A673 (cell line): ENCODE measurements around the gene ALKBH2. TPM values are rescaled to one million over a fixed set of nuclear protein-coding genes. Genes with fewer than 3 reads are reported as not detected.
A peak's percentile ranks its signal among the peaks of the same experiment; 100 is the strongest.

Experiments
- BruUV-seq: library from RNA; stranded (reverse); fragments of 400-500 nt; replicated peaks from 2 replicates; lab custom pipeline; 2021; lab: Mats Ljungman, UMichigan
- CTCF ChIA-PET: fragments of 300-600 bp; sonication (Branson Sonifier 250); formaldehyde crosslinking; loops from one replicate; lab custom pipeline; 2022; ENCODE audit warnings: antibody characterized with exemption; lab: Charles Lee
- POLR2A ChIA-PET: fragments of 300-600 bp; sonication (Branson Sonifier 250); formaldehyde crosslinking; loops from one replicate; lab custom pipeline; 2022; ENCODE audit warnings: antibody characterized with exemption; ENCODE audit not compliant: low non-redundant PET; lab: Charles Lee
- DNase-seq: peaks from one replicate; pipeline ENCODE4 v3.0.0-alpha.2; 2015; ENCODE audit warnings: low spot score
- H3K27ac ChIP-seq: fragments of 200-600 bp; sonication (generic); 2 replicates; pipeline ENCODE4 v1.5.1; 2016; ENCODE audit warnings: mixed run types, low read depth, mild to moderate bottlenecking, mixed read lengths, antibody characterized with exemption, low read length; ENCODE audit not compliant: poor library complexity, severe bottlenecking
- H3K27me3 ChIP-seq: fragments of 200-600 bp; sonication (generic); replicated peaks from 2 replicates; pipeline ENCODE4 v1.6.1; 2017; ENCODE audit warnings: mixed run types, low read depth, mild to moderate bottlenecking, mixed read lengths, antibody characterized with exemption, low read length; ENCODE audit not compliant: insufficient read depth, poor library complexity
- H3K36me3 ChIP-seq: fragments of 200-600 bp; sonication (generic); 2 replicates; pipeline ENCODE4 v1.6.1; 2016; ENCODE audit warnings: mixed run types, mild to moderate bottlenecking, mixed read lengths, antibody characterized with exemption, low read length; ENCODE audit not compliant: insufficient read depth, poor library complexity, severe bottlenecking
- H3K4me1 ChIP-seq: fragments of 200-600 bp; sonication (generic); 2 replicates; pipeline ENCODE4 v1.6.1; 2017; ENCODE audit warnings: mixed run types, mild to moderate bottlenecking, mixed read lengths, antibody characterized with exemption, low read length; ENCODE audit not compliant: insufficient read depth, poor library complexity, severe bottlenecking
- H3K4me3 ChIP-seq: fragments of 200-600 bp; sonication (generic); 2 replicates; pipeline ENCODE4 v1.5.1; 2016; ENCODE audit warnings: low read depth, mixed run types, mild to moderate bottlenecking, mixed read lengths, low read length; ENCODE audit not compliant: poor library complexity, severe bottlenecking
- H3K9me3 ChIP-seq: fragments of 200-600 bp; sonication (generic); 2 replicates; pipeline ENCODE4 v1.6.1; 2016; ENCODE audit warnings: mixed run types, low read depth, mild to moderate bottlenecking, mixed read lengths, antibody characterized with exemption, low read length; ENCODE audit not compliant: poor library complexity, severe bottlenecking
- EZH2 ChIP-seq: fragments of 200-600 bp; sonication (generic); IDR thresholded peaks from 2 replicates; pipeline ENCODE4 v1.6.1; 2017; ENCODE audit warnings: borderline replicate concordance, low read depth, mild to moderate bottlenecking, mixed read lengths, antibody characterized with exemption, low read length; ENCODE audit not compliant: poor library complexity, severe bottlenecking
- intact Hi-C: fragments of 100-400 bp; cut with micrococcal nuclease; formaldehyde crosslinking; loops from one replicate; pipeline ENCODE4 v1.10.0; 2022; ENCODE audit not compliant: unreplicated experiment
- total RNA-seq: library from RNA; stranded (reverse); gene quantifications from 2 replicates; pipeline ENCODE4 v1.2.3, GENCODE V29; 2021
- TF ChIP-seq, protein P1 (sequence below): fragments of 300-800, 200-600 bp; sonication (generic); conservative IDR thresholded peaks from 2 replicates; pipeline ENCODE4 v1.5.1; 2017; ENCODE audit warnings: low read depth, mild to moderate bottlenecking, antibody characterized with exemption, low read length, moderate library complexity, mixed read lengths

ALKBH2 gene
- total RNA-seq, 1 experiment from 2014 or later, result 40.6 TPM

DNA sequence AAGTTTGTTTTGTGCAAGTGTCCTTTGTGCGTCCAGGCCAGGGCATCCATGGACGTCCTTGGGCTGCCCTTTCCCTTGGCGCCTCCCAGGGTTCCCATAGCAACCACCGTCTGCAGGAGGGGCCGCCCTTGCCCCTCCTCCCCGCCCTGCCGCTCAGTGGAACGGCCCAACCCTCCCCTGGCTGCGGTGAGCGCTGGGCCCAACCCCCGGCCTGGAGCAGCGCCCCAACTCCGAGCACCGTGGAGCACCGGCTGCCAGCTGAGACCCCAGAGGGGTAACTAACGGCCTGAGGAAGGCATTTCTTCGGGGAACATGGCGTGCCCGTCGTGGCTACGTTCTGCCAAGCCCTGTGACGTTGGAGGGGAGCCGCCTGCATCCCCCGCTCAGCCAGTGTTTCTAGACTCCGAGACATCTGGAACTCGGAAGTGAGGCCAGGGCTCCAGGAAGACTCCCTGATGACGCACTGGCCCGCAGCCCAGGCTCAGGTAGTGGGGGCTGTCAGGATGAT lies 17.8 kb upstream of the ALKBH2 start:
- TF ChIP-seq, protein P1, sequence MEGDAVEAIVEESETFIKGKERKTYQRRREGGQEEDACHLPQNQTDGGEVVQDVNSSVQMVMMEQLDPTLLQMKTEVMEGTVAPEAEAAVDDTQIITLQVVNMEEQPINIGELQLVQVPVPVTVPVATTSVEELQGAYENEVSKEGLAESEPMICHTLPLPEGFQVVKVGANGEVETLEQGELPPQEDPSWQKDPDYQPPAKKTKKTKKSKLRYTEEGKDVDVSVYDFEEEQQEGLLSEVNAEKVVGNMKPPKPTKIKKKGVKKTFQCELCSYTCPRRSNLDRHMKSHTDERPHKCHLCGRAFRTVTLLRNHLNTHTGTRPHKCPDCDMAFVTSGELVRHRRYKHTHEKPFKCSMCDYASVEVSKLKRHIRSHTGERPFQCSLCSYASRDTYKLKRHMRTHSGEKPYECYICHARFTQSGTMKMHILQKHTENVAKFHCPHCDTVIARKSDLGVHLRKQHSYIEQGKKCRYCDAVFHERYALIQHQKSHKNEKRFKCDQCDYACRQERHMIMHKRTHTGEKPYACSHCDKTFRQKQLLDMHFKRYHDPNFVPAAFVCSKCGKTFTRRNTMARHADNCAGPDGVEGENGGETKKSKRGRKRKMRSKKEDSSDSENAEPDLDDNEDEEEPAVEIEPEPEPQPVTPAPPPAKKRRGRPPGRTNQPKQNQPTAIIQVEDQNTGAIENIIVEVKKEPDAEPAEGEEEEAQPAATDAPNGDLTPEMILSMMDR, result no peak
- no peak for TF ChIP-seq EZH2
- BruUV-seq, result no TSS peak
- POLR2A ChIA-PET, result no interaction called here

DNA sequence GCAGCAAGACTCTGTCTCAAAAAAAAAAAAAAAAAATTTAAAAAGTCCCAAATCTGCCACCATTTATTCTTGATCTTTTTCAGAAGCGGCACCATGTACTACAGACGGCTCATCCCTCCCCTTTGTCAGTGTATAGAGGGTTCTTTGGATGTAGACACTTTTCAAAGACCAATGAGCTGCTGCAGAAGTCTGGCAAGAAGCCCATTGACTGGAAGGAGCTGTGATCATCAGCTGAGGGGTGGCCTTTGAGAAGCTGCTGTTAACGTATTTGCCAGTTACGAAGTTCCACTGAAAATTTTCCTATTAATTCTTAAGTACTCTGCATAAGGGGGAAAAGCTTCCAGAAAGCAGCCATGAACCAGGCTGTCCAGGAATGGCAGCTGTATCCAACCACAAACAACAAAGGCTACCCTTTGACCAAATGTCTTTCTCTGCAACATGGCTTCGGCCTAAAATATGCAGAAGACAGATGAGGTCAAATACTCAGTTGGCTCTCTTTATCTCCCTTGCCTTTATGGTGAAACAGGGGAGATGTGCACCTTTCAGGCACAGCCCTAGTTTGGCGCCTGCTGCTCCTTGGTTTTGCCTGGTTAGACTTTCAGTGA lies 16.6 kb upstream of the ALKBH2 start:
- Histone ChIP-seq H3K27me3 (no peaks in the 10 kb centered on the region), H3K4me3 (no peak overlapping the region), H3K27ac (peak overlapping the region; percentile 84), H3K36me3 (peaks cover 33% of the 10 kb centered on the region), H3K9me3 (no peaks in the 10 kb centered on the region), H3K4me1 (peaks cover 9% of the 10 kb centered on the region)
- POLR2A ChIA-PET, result interaction anchor here (0.7 kb wide), 1 partner anchor 64 kb away, joined by 6 read pairs; no protein-coding TSS in a partner anchor
- DNase-seq, result peak; percentile 35
- intact Hi-C loops, result no loop called here
- TF ChIP-seq EZH2, result no peak
- TF ChIP-seq, protein P1, result no peak
- BruUV-seq, result TSS peak; percentile 27
- CTCF ChIA-PET, result no interaction called here

More for the DNA sequence above, 17.8 kb upstream of the ALKBH2 start:
- Histone ChIP-seq H3K4me1 (peaks cover 9% of the 10 kb centered on the region), H3K27me3 (no peaks in the 10 kb centered on the region), H3K9me3 (no peaks in the 10 kb centered on the region), H3K4me3 (peak overlapping the region; percentile 53), H3K27ac (peak overlapping the region; percentile 84), H3K36me3 (peaks cover 23% of the 10 kb centered on the region)
- intact Hi-C loops, result no loop called here
- peak; percentile 84 for DNase-seq
- CTCF ChIA-PET, result no interaction called here

DNA sequence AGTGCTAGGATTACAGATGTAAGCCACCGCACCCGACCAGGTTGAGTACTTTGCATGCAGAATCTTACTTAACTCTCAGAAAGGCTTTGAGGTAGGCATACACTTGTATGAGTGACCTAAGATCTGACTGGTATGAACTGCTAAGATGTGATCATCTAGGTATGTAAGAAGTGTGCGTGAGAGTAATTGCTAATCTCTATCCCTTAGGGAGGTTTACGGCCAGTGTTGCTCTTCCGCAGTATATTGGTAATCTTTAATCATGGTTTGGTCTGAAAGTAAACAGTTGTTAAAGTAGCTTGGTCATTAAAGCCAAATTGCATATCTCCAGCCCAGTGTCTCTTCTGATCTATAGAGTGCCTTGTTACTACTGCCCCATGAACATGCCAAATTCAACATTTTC lies 11.9 kb upstream of the ALKBH2 start:
- H3K9me3 ChIP-seq, result no peaks in the 10 kb centered on the region
- TF ChIP-seq EZH2, result no peak
- TF ChIP-seq, protein P1, result no peak
- no peaks in the 10 kb centered on the region for H3K27me3 ChIP-seq
- intact Hi-C loops, result no loop called here
- CTCF ChIA-PET, result no interaction called here
- POLR2A ChIA-PET, result no interaction called here
- no TSS peak for BruUV-seq
- H3K4me3 ChIP-seq, result no peak overlapping the region
- DNase-seq, result no peak
- peaks cover 69% of the 10 kb centered on the region for H3K36me3 ChIP-seq
- H3K27ac ChIP-seq, result no peak overlapping the region
- H3K4me1 ChIP-seq, result peaks cover under 1% of the 10 kb centered on the region
